Retina (tissue), 1 donor: ENCODE results near the gene KIF2A.

ENCODE experiments used
- DNase-seq: peaks from one replicate; pipeline ENCODE4 v3.0.0-alpha.2; 2016

The KIF2A gene

GRCh38 chr5:62296998-62297397 is 9.0 kb upstream of the KIF2A start:
- no peak for DNase-seq

GRCh38 chr5:62298118-62298517 is 7.9 kb upstream of the KIF2A start:
- DNase-seq, result no peak

- no peak for DNase-seq
These were observed 6.9 kb upstream of the KIF2A start for GRCh38 chr5:62299101-62299500.

GRCh38 chr5:62299600-62299999 is 6.4 kb upstream of the KIF2A start:
- DNase-seq, result no peak

GRCh38 chr5:62305358-62305714 is 670 bp upstream of the KIF2A start:
- no peak for DNase-seq

- DNase-seq, result peak; percentile 92
These were observed 403 bp downstream of the KIF2A start for GRCh38 chr5:62306323-62306895.

- DNase-seq, result peak; percentile 71
These were observed 1.1 kb downstream of the KIF2A start for GRCh38 chr5:62306896-62307689.

- DNase-seq, result no peak
These were observed 2.4 kb downstream of the KIF2A start for GRCh38 chr5:62308439-62308838.

- no peak for DNase-seq
These were observed 3.1 kb downstream of the KIF2A start for GRCh38 chr5:62309107-62309506.

GRCh38 chr5:62310426-62311143 is 4.6 kb downstream of the KIF2A start:
- DNase-seq, result no peak

- no peak for DNase-seq
These were observed 6.0 kb downstream of the KIF2A start for GRCh38 chr5:62312036-62312435.

GRCh38 chr5:62312674-62313073 is 6.7 kb downstream of the KIF2A start:
- no peak for DNase-seq

GRCh38 chr5:62314213-62314830 is 8.3 kb downstream of the KIF2A start:
- DNase-seq, result no peak

- DNase-seq, result no peak
These were observed 9.6 kb downstream of the KIF2A start for GRCh38 chr5:62315376-62316175.

- no peak for DNase-seq
These were observed 10.1 kb downstream of the KIF2A start for GRCh38 chr5:62316176-62316502.

- no peak for DNase-seq
These were observed 11.8 kb downstream of the KIF2A start for GRCh38 chr5:62317810-62318209.

- DNase-seq, result no peak
These were observed 16.5 kb downstream of the KIF2A start for GRCh38 chr5:62322484-62322883.

- DNase-seq, result no peak
These were observed 20.3 kb downstream of the KIF2A start for GRCh38 chr5:62326302-62326701.

- DNase-seq, result no peak
These were observed 20.7 kb downstream of the KIF2A start for GRCh38 chr5:62326702-62327101.

GRCh38 chr5:62327138-62328053 is 21.4 kb downstream of the KIF2A start:
- no peak for DNase-seq

GRCh38 chr5:62328772-62329491 is 22.9 kb downstream of the KIF2A start:
- DNase-seq, result no peak
